RCC 7860 (cell line): Measurements from ENCODE around the gene RTL10.
"Not testable (repeated sequence)": the region's sequence is repeated elsewhere in the genome, so short reads cannot be mapped to it uniquely, and the experiment has no call there.

Experiments
- DNase-seq: peaks from one replicate; pipeline ENCODE4 v3.0.0-alpha.2; 2015; ENCODE audit warnings: low spot score
- FAIRE-seq: peaks from 2 replicates; lab custom pipeline; 2012; peaks lifted over from hg19 to GRCh38; lab: Jason Lieb, UNC

Gene RTL10

GRCh38 chr22:19846620-19847344, 7.9 kb downstream of the RTL10 start:
- DNase-seq, result no peak
- no peak for FAIRE-seq

- DNase-seq, result no peak
- FAIRE-seq, result no peak
These were observed 9.5 kb downstream of the RTL10 start for GRCh38 chr22:19845054-19845722.

GRCh38 chr22:19844377-19845053, 10.2 kb downstream of the RTL10 start:
- no peak for FAIRE-seq
- DNase-seq, result no peak

- no peak for FAIRE-seq
These were observed 10.8 kb downstream of the RTL10 start for GRCh38 chr22:19843857-19844376.

GRCh38 chr22:19843107-19843856, 11.4 kb downstream of the RTL10 start:
- DNase-seq, result no peak
- no peak for FAIRE-seq

More at GRCh38 chr22:19843857-19844376, 10.8 kb downstream of the RTL10 start:
- DNase-seq, result no peak

GRCh38 chr22:19842393-19843106, 12.1 kb downstream of the RTL10 start:
- DNase-seq (no peak), FAIRE-seq (no peak)

- FAIRE-seq, result no peak
- DNase-seq, result no peak
These were observed 12.9 kb downstream of the RTL10 start for GRCh38 chr22:19841641-19842392.

- FAIRE-seq (no peak), DNase-seq (no peak)
These were observed 13.6 kb downstream of the RTL10 start for GRCh38 chr22:19840955-19841640.

- FAIRE-seq (no peak), DNase-seq (no peak)
These were observed 14.6 kb downstream of the RTL10 start for GRCh38 chr22:19840059-19840458.

- FAIRE-seq (no peak), DNase-seq (no peak)
These were observed 16.8 kb downstream of the RTL10 start for GRCh38 chr22:19837915-19838314.

GRCh38 chr22:19836512-19836911, 18.2 kb downstream of the RTL10 start:
- DNase-seq (no peak), FAIRE-seq (no peak)

GRCh38 chr22:19834599-19834998, 20.1 kb downstream of the RTL10 start:
- FAIRE-seq (no peak), DNase-seq (no peak)

GRCh38 chr22:19833327-19833726, 21.3 kb downstream of the RTL10 start:
- not testable (repeated sequence) for DNase-seq, FAIRE-seq

- DNase-seq, result no peak
- no peak for FAIRE-seq
These were observed 22.1 kb downstream of the RTL10 start for GRCh38 chr22:19832476-19833108.

- FAIRE-seq, DNase-seq: not testable (repeated sequence)
These were observed 22.7 kb downstream of the RTL10 start for GRCh38 chr22:19831979-19832378.

- no peak for FAIRE-seq
These were observed 23.7 kb downstream of the RTL10 start for GRCh38 chr22:19831016-19831415.

GRCh38 chr22:19828035-19828401, 26.7 kb downstream of the RTL10 start:
- DNase-seq (no peak), FAIRE-seq (no peak)

More at GRCh38 chr22:19831016-19831415, 23.7 kb downstream of the RTL10 start:
- DNase-seq, result no peak

- DNase-seq (no peak), FAIRE-seq (no peak)
These were observed 27.2 kb downstream of the RTL10 start for GRCh38 chr22:19827341-19828034.
